ENCODE results near the gene TMEM161A.
"Not testable (repeated sequence)": the region's sequence is repeated elsewhere in the genome, so short reads cannot be mapped to it uniquely, and the experiment has no call there.

- TF ChIP-seq CTCF, POLR2A (IDR thresholded peaks at IDR 0.05): not testable (repeated sequence)
Observed at GRCh38 chr19:19135713-19136112, 2.6 kb downstream of the TMEM161A start.
